Brain microvascular endothelial cell (primary cell): ENCODE results near the gene IL4.

Experiments used
- DNase-seq: peaks from one replicate; pipeline ENCODE4 v3.0.0-alpha.2; 2020
- H3K27ac ChIP-seq: fragments of 250-450 bp; sonication (Bioruptor Pico); 2 replicates; pipeline ENCODE4 v1.5.1; 2020; ENCODE audit warnings: mild to moderate bottlenecking, moderate library complexity
- H3K27me3 ChIP-seq: fragments of 250-450 bp; sonication (Bioruptor Pico); replicated peaks from 2 replicates; pipeline ENCODE4 v1.5.1; 2020; ENCODE audit warnings: mild to moderate bottlenecking
- H3K36me3 ChIP-seq: fragments of 250-450 bp; sonication (Bioruptor Pico); replicated peaks from 2 replicates; pipeline ENCODE4 v1.5.1; 2020; ENCODE audit warnings: mild to moderate bottlenecking
- H3K4me3 ChIP-seq: 2 replicates; pipeline ENCODE4 v1.5.1; 2011; ENCODE audit warnings: low read depth, mild to moderate bottlenecking, control low read depth, low read length, moderate library complexity
- CTCF ChIP-seq: IDR thresholded peaks from 2 replicates; pipeline ENCODE4 v1.5.1; 2011; ENCODE audit warnings: low read depth, mild to moderate bottlenecking, moderate library complexity, low read length, control low read depth, inconsistent platforms; ENCODE audit errors: missing control alignments
- in situ Hi-C: cut with HindIII; loops from 2 replicates; pipeline ENCODE4 v1.10.0; 2017; ENCODE audit warnings: low sequenced_read_pairs, low pct_ligation_motif_present

Gene IL4

GRCh38 chr5:132674671-132675506, 1.1 kb downstream of the IL4 start:
- in situ Hi-C loops, result no loop called here
- peak overlapping the region; percentile 74 for H3K27ac ChIP-seq
- DNase-seq, result peak; percentile 94

GRCh38 chr5:132675936-132676689, 2.3 kb downstream of the IL4 start:
- Histone ChIP-seq H3K27ac (no peak overlapping the region), H3K36me3 (no peaks in the 10 kb centered on the region), H3K27me3 (no peaks in the 10 kb centered on the region), H3K4me3 (no peak overlapping the region)
- TF ChIP-seq CTCF, result no peak
- no peak for DNase-seq
- in situ Hi-C loops, result no loop called here

More at GRCh38 chr5:132674671-132675506, 1.1 kb downstream of the IL4 start:
- H3K4me3 ChIP-seq, result no peak overlapping the region
- H3K36me3 ChIP-seq, result no peaks in the 10 kb centered on the region
- H3K27me3 ChIP-seq, result no peaks in the 10 kb centered on the region
- TF ChIP-seq CTCF, result no peak

GRCh38 chr5:132677191-132677590, 3.4 kb downstream of the IL4 start:
- no peaks in the 10 kb centered on the region for H3K36me3 ChIP-seq
- no peak overlapping the region for H3K4me3 ChIP-seq
- no peaks in the 10 kb centered on the region for H3K27me3 ChIP-seq
- DNase-seq, result peak; percentile 90
- in situ Hi-C loops, result no loop called here
- TF ChIP-seq CTCF, result peak; percentile 72
- H3K27ac ChIP-seq, result no peak overlapping the region

GRCh38 chr5:132677682-132678400, 4.1 kb downstream of the IL4 start:
- no peak for DNase-seq
- H3K27me3 ChIP-seq, result no peaks in the 10 kb centered on the region
- no peak for TF ChIP-seq CTCF
- no peak overlapping the region for H3K27ac ChIP-seq
- H3K4me3 ChIP-seq, result no peak overlapping the region
- no peaks in the 10 kb centered on the region for H3K36me3 ChIP-seq
- in situ Hi-C loops, result no loop called here

- no peak for DNase-seq
- no peaks in the 10 kb centered on the region for H3K36me3 ChIP-seq
- no peaks in the 10 kb centered on the region for H3K27me3 ChIP-seq
- no peak for TF ChIP-seq CTCF
- in situ Hi-C loops, result no loop called here
- H3K27ac ChIP-seq, result no peak overlapping the region
- H3K4me3 ChIP-seq, result no peak overlapping the region
These were observed 4.9 kb downstream of the IL4 start for GRCh38 chr5:132678735-132679134.
